ENCODE results near the gene SBSN. TPM values are rescaled to one million over a fixed set of nuclear protein-coding genes. Genes with fewer than 3 reads are reported as not detected.

SBSN gene
- total and polyA plus RNA-seq, 10 of the 15 experiments (the other 5 are each of a cell fraction or from before 2014, with no cell fraction given) = 0.09 TPM; not detected in 9

DNA sequence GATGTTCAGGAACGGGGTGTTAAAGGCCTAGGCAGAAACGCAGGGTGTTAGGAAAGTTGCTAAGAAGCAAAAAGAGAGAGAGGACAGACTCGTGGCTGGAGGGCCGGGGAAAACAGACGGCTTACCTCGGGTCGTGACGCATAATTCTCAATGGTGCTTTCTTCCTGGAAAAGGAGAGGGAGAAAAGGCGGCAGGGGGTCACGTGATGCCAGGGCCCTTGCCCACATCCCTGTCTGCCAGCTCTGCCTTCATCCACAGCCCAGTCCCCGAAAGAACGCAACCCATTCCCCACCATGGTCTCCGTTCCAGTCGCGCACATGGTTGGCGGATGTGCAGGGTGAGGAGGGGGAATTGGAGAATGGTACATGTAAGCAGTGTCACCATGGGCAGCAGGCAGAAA is 39.4 kb downstream of the SBSN start:
- CTCF ChIA-PET = interaction anchor here (0.9 to 2.8 kb wide), 4 partner anchors 11 to 136 kb away, joined by 4 to 9 read pairs (median 6); no protein-coding TSS in a partner anchor
- Histone ChIP-seq H3K27me3 (replicated peaks in 1 of 2; ENCODE audit: control insufficient read depth in 2 of 2, insufficient read depth in 2 of 2, low read length in 1 of 2) (peaks cover 0 to 2% of the 10 kb centered on the region in 2 experiments; a peak in 1 of 4 replicates), H3K79me2 (ENCODE audit: control insufficient read depth, insufficient read depth, low read length) (no peaks in the 10 kb centered on the region), H3K9ac (ENCODE audit: control insufficient read depth, insufficient read depth, low read length) (no peak overlapping the region), H3K4me2 (ENCODE audit: control insufficient read depth, insufficient read depth) (no peak overlapping the region), H3K4me3 (no peak overlapping the region), H3K36me3 (ENCODE audit: control insufficient read depth in 2 of 2, insufficient read depth in 2 of 2, low read length in 1 of 2) (no peaks in the 10 kb centered on the region), H3K27ac (ENCODE audit: control insufficient read depth, insufficient read depth) (no peak overlapping the region), H4K20me1 (ENCODE audit: control insufficient read depth, insufficient read depth) (no peaks in the 10 kb centered on the region), H3K4me1 (ENCODE audit: control insufficient read depth, insufficient read depth, low read length) (peaks cover 14% of the 10 kb centered on the region), H2AFZ (ENCODE audit: control insufficient read depth, low read depth, low read length) (no peak overlapping the region), H3K9me3 (replicated peaks; ENCODE audit: control insufficient read depth, insufficient read depth, low read length) (no peaks in the 10 kb centered on the region)
- TF ChIP-seq, protein P1, sequence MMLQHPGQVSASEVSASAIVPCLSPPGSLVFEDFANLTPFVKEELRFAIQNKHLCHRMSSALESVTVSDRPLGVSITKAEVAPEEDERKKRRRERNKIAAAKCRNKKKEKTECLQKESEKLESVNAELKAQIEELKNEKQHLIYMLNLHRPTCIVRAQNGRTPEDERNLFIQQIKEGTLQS (IDR thresholded peaks at IDR 0.05; ENCODE audit: borderline replicate concordance, extremely low read depth, low read depth, low read length) = no peak
- TF ChIP-seq SRF (IDR thresholded peaks at IDR 0.05; ENCODE audit: low read depth in 2 of 2, low read length in 2 of 2) (no peak), ZSCAN29 (IDR thresholded peaks at IDR 0.05) (no peak), CHD4 (IDR thresholded peaks at IDR 0.05) (no peak), ZNF384 (IDR thresholded peaks at IDR 0.05; ENCODE audit: borderline replicate concordance, low read depth, low read length) (no peak), BCL11A (IDR thresholded peaks at IDR 0.05; ENCODE audit: low read depth, low read length) (no peak), MEF2B (IDR thresholded peaks at IDR 0.05; ENCODE audit: partially characterized antibody, poor library complexity, severe bottlenecking) (no peak)
- TF ChIP-seq, protein P2, sequence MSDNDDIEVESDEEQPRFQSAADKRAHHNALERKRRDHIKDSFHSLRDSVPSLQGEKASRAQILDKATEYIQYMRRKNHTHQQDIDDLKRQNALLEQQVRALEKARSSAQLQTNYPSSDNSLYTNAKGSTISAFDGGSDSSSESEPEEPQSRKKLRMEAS (IDR thresholded peaks at IDR 0.05; ENCODE audit: low read depth, low read length) = no peak
- TF ChIP-seq, protein P3, sequence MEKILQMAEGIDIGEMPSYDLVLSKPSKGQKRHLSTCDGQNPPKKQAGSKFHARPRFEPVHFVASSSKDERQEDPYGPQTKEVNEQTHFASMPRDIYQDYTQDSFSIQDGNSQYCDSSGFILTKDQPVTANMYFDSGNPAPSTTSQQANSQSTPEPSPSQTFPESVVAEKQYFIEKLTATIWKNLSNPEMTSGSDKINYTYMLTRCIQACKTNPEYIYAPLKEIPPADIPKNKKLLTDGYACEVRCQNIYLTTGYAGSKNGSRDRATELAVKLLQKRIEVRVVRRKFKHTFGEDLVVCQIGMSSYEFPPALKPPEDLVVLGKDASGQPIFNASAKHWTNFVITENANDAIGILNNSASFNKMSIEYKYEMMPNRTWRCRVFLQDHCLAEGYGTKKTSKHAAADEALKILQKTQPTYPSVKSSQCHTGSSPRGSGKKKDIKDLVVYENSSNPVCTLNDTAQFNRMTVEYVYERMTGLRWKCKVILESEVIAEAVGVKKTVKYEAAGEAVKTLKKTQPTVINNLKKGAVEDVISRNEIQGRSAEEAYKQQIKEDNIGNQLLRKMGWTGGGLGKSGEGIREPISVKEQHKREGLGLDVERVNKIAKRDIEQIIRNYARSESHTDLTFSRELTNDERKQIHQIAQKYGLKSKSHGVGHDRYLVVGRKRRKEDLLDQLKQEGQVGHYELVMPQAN (conservative IDR thresholded peaks at IDR 0.05) = no peak
- TF ChIP-seq, protein P4, sequence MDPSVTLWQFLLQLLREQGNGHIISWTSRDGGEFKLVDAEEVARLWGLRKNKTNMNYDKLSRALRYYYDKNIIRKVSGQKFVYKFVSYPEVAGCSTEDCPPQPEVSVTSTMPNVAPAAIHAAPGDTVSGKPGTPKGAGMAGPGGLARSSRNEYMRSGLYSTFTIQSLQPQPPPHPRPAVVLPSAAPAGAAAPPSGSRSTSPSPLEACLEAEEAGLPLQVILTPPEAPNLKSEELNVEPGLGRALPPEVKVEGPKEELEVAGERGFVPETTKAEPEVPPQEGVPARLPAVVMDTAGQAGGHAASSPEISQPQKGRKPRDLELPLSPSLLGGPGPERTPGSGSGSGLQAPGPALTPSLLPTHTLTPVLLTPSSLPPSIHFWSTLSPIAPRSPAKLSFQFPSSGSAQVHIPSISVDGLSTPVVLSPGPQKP (IDR thresholded peaks at IDR 0.05; ENCODE audit: low read depth, low read length) = no peak
- TF ChIP-seq, protein P5, sequence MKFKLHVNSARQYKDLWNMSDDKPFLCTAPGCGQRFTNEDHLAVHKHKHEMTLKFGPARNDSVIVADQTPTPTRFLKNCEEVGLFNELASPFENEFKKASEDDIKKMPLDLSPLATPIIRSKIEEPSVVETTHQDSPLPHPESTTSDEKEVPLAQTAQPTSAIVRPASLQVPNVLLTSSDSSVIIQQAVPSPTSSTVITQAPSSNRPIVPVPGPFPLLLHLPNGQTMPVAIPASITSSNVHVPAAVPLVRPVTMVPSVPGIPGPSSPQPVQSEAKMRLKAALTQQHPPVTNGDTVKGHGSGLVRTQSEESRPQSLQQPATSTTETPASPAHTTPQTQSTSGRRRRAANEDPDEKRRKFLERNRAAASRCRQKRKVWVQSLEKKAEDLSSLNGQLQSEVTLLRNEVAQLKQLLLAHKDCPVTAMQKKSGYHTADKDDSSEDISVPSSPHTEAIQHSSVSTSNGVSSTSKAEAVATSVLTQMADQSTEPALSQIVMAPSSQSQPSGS (IDR thresholded peaks at IDR 0.05; ENCODE audit: low read length) = no peak
- POLR2A ChIA-PET = no interaction called here
- ATAC-seq (no peak), FAIRE-seq (no peak), DNase-seq (ENCODE audit: low read depth, low spot score) (no peak)
- no TSS peak for BruUV-seq (replicated peaks)
- in situ Hi-C loops (cut with MboI) = no loop called here
- RAD21 ChIA-PET (ENCODE audit: unreplicated experiment) = interaction anchor here (1.0 kb wide), 1 partner anchor 135 kb away, joined by 3 read pairs; no protein-coding TSS in a partner anchor
- intact Hi-C loops (cut with micrococcal nuclease; ENCODE audit: unreplicated experiment) = no loop called here
- 73% methylated on average over 16 of the region's 16 CpGs for WGBS (ENCODE audit: insufficient coverage, insufficient replicate concordance, low lambda C conversion rate, missing lambda C conversion rate)
- SMC1A ChIA-PET (ENCODE audit: uncharacterized antibody, unreplicated experiment) = interaction anchor here (4.0 kb wide), 1 partner anchor 19 kb away, joined by 14 read pairs; no protein-coding TSS in a partner anchor

All from GM12878 (cell line).